Raji (cell line): Measurements from ENCODE around the gene RAB3GAP1.

Source experiments
- POLR2A ChIP-seq: IDR thresholded peaks from 2 replicates; pipeline ENCODE4 v1.6.1; 2011; ENCODE audit warnings: low read depth, low read length, control low read depth; ENCODE audit not compliant: insufficient read depth

RAB3GAP1 gene

DNA sequence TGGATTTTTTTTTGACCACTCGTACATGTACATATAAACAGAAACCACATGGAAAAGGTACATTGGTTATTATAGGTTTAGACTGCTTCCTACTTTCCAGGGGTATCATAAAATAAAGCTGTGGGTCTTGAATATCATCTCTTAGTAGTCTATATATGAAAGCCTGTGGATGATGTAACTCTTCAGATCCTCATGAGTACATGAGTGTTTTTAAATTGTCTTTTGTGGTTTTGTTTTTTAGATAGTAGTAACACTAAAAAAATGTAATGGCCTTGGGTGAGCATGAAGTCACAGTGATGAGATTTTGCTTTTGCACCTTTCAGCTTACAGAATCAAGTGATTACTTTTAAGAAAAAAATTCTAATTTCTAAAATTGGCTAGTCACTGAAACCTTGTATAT lies 80.2 kb downstream of the RAB3GAP1 start:
- no peak for TF ChIP-seq POLR2A

- no peak for TF ChIP-seq POLR2A
These were observed 88.5 kb downstream of the RAB3GAP1 start for GRCh38 chr2:135140606-135141005.

DNA sequence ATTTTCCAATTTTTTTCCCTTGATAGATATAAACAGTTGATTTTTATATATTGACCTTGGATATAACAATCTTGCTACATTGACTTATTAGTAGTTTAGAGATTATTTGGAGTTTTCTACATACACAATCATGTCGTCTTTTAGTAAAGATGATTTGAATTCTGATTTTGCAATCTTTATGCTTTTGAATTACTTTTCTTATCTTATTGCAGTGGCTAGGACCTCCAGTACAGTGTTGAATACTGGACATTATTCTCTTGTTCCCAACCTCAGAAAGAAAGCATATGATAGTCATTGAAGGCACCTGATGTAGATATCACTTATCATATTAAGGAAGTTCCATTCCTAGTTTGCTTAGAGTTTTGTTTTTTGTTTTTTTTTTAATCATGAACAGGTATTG lies 90.2 kb downstream of the RAB3GAP1 start:
- no peak for TF ChIP-seq POLR2A

DNA sequence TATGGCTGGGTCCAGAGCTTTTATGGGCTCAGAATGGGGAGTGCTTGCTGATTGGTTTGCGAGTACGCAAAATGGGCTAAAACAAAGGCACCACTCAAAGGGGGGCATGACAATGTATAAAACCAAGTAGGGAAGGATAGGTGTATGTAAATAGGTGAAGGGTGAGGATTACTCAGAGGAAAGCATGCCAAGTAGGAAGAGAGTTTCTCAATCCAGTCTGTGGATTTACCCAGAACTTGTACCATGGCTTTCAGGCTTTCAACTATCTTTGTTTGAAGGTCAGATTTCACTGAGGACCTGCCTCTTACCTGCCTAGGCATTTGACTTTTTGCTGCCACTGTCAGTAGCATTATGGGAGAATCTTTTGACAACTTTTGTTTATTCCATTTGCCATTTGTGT lies 92.3 kb downstream of the RAB3GAP1 start:
- no peak for TF ChIP-seq POLR2A

- no peak for TF ChIP-seq POLR2A
These were observed 97.2 kb downstream of the RAB3GAP1 start for GRCh38 chr2:135149251-135149650.

- no peak for TF ChIP-seq POLR2A
These were observed 98.6 kb downstream of the RAB3GAP1 start for GRCh38 chr2:135150725-135151124.

- TF ChIP-seq POLR2A: no peak
These were observed 99.5 kb downstream of the RAB3GAP1 start for GRCh38 chr2:135151615-135152014.

DNA sequence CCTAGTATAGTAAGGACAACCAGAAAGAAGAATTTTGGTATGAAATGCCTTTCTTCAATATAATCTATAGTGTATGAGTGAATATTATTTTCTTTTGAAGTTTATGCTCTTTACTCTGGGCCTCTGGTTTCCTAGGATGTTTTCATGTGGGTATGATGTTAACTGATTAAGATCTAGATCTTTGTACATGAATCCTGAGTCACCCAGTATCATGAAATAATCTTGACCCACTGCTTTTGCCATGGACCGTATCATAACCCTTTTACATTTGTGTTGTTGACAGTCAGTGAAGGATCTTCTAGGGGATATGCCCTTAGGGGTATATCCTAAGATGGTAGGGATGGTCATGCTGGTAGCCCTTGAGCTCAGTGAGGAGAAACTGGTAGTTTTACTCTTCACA lies 100.3 kb downstream of the RAB3GAP1 start:
- TF ChIP-seq POLR2A: no peak

DNA sequence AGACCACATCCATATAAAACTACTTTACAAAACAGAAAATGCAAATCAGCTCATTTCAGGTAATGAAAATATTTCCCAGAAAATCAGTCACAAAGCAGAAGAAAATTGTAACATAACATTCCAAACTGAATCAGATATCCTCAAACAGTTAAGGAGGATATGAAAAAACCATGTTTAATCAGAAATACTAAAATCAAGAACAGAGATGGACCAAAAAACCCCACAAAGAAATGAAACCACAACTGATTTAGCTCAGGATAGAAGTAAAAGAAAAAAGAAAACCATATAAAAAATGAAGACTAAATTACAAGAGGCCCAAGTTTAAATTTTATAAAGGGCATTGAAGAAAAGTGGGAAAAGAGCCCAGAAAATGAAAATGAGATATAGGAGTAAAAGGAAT lies 102.9 kb downstream of the RAB3GAP1 start:
- TF ChIP-seq POLR2A: no peak

GRCh38 chr2:135157856-135158255 lies 105.8 kb downstream of the RAB3GAP1 start:
- TF ChIP-seq POLR2A: no peak

- TF ChIP-seq POLR2A: no peak
These were observed 107.1 kb downstream of the RAB3GAP1 start for GRCh38 chr2:135159191-135159590.

GRCh38 chr2:135162377-135162776 lies 110.3 kb downstream of the RAB3GAP1 start:
- TF ChIP-seq POLR2A: no peak

DNA sequence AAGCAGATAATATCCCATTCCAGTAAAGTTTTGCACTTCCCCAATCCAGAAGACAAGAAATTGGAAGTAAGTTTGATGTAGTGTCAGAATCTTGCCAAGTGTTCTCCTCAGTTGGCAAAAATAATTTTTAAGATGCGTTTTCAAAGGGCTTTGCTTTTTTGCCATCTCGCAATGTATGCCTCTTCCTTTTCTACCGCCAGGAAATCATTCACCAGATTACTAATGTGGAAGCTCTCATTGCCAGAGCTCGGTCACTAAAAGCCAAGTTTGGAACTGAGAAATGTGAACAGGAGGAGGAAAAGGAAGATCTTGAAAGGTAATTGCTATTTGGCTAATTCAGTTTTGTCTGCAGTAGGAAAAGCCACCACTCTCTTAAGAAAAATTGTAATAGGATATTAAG lies 110.7 kb downstream of the RAB3GAP1 start:
- no peak for TF ChIP-seq POLR2A

- no peak for TF ChIP-seq POLR2A
These were observed 111.2 kb downstream of the RAB3GAP1 start for GRCh38 chr2:135163306-135163705.

DNA sequence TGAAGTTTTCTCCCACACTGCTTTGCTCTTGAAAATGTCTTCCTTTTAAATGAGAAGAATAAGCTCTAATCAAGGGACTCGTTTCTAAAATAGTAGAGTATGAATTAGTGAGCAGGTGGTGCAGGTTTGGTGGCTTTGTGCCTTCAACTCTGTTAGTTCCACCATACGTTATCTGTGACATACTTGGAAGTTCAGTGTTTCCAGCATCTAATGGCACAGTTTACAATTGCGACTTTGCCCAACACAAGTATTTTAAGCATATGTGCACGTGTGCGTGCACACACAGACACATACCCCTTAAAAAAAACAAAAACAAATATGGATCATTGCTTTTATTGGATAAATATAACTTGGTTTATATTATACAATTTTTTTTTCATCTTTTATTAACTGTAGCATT lies 111.8 kb downstream of the RAB3GAP1 start:
- no peak for TF ChIP-seq POLR2A

GRCh38 chr2:135164431-135164830 lies 112.3 kb downstream of the RAB3GAP1 start:
- no peak for TF ChIP-seq POLR2A

DNA sequence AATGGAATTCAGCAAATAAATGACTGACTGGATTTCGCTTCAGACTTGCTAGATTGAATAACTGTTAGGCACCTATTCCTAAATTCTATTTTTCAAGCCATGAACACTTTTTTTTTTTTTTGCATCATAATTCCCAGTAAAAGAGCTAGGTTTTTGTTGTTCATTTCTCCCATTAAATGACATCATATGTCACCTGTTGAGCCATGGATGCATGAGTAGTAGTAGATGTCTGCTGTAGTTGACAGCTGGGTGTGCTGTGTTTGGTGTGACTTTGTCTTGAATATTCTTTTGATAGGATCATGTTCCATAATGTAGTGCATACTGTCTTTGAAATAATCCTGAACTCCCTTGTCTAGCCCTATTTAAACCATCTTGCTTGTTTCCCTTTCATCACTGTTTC lies 115.2 kb downstream of the RAB3GAP1 start:
- no peak for TF ChIP-seq POLR2A
